Dermis microvascular lymphatic vessel endothelial cell (primary cell): ENCODE data around the gene ERMAP. TPM values are rescaled to one million over a fixed set of nuclear protein-coding genes. Genes with fewer than 3 reads are reported as not detected.
"Not testable (repeated sequence)": the region's sequence is repeated elsewhere in the genome, so short reads cannot be mapped to it uniquely, and the experiment has no call there.

Experiments used
- DNase-seq, 2 donors: peaks; one replicate each; pipeline versions ENCODE4 v3.0.0 to v3.0.0-alpha.2; 2010; ENCODE audit warnings: low read depth in 2 of 2
- total RNA-seq: library from RNA; depleted of rRNA; stranded (reverse); fragments of >200 nt; gene quantifications from 2 replicates; pipeline ENCODE4 v1.2.1, GENCODE V29; 2014

The ERMAP gene
- total RNA-seq, 1 donor from 2014 or later: 6.0 TPM

DNA sequence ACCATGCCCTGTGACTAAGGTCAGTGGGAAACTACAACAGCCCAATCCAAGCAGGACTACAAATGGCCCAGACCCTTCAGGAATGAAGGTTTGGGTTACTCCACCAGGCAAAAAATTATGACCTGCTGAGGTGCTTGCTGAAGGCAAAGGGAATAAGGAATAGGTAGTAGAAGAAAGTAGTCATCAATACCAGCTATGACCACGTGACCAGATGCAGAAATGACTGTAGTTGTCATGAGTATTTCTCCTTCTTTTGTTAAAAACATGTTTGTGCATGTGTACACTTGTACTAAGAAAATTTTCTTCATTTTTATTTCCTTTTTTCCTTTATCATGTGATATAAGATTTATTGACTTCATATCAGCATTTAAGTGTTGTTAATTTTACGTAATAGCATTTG is 52.3 kb downstream of the ERMAP start:
- not testable (repeated sequence) for DNase-seq

DNA sequence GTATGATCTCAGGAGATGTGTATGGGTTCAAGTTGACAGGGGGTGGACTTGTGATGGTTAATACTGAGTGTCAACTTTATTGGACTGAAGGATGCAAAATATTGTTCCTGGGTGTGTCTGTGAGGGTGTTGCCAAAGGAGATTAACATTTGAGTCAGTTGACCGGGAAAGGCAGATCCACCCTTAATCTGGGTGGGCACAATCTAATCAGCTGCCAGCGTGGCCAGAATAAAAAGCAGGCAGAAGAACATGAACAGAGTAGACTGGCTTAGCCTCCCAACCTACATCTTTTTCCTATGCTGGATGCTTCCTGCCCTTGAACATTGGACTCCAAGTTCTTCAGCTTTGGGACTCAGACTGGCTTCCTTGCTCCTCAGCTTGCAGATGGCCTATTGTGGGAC is 52.8 kb downstream of the ERMAP start:
- not testable (repeated sequence) for DNase-seq

DNA sequence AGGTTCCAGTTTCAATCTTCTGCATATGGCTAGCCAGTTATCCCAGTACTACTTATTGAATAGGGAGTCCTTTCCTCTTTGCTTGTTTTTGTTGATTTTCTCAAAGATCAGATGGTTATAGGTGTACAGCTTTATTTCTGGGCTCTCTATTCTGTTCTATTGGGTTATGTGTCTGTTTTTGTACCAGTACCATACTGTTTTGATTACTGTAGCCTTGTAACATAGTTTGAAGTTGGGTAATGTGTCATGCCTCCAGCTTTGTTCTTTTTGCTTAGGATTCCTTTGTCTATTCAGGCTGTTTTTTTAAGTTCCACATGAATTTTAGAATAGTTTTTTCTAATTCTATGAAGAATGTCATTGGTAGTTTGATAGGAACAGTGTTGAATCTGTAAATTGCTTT is 56.2 kb downstream of the ERMAP start:
- DNase-seq: not testable (repeated sequence)

DNA sequence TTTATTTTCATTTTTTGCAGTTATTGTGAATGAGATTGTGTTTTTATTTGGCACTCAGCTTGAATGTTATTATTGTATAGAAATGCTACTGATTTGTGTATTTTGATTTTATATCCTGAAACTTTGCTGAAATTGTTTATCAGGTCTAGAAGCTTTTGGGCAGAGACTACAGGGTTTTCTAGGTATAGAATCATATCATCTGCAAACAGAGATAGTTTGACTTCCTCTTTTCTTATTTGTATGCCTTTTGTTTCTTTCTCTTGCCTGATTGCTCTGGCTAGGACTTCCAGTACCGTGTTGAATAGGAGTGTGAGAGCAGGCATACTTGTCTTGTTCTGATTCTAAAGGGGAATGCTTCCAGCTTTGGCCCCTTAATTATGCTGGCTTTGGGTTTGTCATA is 56.7 kb downstream of the ERMAP start:
- no peak for DNase-seq

DNA sequence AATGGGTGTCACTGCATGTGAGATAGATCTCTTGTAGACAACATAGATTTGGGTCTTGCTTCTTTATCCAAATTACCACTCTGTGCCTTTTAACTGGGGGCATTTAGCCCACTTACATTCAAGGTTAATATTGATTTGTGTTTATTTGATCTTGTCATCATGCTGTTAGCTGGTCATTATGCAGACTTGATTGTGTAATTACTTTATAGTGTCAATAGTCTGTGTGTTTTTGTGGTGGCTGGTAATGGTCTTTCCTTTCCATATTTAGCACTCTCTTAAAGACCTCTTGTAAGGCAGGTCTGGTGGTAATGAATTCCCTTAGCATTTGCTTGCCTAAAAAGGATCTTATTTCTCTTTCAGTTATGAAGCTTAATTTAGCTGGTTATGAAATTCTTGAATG is 59.1 kb downstream of the ERMAP start:
- no peak for DNase-seq

DNA sequence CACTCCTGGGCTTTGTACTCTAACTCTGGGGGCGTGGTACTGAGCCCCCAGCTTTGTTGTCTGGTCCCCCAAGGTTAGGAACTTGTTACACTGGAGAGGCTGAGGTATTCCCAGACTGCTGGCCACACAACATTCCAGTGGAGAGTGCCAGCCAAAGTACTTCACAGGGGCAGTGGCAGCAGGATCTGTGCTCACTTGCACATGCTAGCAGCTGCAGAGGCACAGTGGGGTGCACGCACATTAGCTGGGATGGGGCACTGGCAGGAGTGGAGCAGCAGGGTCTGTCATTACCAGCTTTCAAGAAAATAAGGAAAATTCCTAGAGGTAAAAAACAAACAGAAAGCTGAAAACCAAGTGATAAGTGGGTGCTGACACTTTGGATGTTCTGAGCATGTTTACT is 60.5 kb downstream of the ERMAP start:
- no peak for DNase-seq

DNA sequence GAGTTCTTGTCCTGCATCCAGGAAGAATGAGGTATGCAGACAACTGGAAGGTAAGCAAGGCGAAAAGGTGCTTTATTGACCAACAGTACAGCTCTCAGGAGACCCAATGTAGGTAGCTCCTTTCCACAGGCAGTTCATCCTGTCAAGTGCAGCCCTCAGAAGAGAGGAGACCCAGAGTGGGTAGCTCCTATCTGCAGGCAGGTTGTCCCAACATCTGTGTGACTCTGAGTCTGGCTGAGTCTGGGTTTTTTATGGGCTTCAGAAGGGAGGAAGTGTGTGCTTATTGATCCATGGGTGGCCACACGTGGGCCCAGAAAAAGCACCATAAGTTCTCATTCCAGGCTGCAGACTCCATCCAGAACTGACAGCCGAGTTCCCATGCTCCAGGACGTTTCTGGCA is 63.5 kb downstream of the ERMAP start:
- no peak for DNase-seq

DNA sequence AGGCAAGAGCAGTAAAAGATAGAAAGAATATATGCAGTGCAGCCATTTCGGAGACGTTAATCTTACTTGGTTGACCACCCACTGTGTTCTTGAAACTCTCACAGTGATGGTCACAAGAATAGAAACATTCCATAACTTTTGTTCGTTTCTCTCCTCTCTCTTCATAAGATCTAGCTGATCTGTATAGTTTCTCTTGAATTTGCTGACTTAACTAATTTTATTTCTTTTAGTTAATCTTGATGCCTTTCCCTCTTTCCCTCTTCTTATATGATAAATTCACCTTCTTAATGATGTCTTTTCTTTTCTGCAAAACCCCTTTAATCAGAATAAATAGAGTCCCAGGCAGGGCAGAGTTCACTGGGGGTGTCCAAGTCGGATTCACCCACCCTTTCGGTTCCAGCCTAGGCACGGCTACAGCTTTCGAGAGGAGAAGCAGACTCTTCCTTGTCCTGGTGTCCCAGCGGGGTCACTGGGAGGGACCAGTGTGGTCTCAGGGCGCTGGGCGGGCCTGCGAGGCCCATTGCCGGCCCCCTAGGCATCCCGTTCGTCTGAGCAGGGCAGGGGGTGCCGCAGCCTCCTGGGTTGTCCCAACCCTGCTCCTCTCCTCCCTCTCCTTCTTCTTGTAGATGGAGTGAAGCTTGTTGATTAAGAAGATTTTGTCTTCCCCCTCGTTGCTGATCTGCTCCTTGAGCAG is 69.3 kb downstream of the ERMAP start:
- no peak for DNase-seq

DNA sequence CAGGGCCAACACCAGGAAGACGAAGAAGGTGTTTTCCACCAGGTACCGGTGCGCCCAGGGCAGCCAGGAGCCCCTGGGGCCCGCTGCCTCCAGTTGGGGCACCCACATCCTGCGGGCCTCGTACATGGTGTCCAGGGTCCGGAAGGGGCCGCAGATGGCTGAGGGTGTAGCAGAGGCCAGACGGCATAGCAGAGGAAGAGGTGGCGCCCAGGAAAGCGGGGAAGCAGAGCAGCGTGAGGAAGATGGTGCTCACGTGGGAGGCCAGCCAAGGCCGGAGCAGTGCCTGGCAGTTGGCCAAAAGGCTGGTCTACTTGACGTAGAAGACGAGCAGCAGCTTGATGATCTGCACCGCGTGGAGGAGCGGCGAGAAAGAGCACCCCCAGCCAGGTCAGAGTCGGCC is 69.9 kb downstream of the ERMAP start:
- no peak for DNase-seq

DNA sequence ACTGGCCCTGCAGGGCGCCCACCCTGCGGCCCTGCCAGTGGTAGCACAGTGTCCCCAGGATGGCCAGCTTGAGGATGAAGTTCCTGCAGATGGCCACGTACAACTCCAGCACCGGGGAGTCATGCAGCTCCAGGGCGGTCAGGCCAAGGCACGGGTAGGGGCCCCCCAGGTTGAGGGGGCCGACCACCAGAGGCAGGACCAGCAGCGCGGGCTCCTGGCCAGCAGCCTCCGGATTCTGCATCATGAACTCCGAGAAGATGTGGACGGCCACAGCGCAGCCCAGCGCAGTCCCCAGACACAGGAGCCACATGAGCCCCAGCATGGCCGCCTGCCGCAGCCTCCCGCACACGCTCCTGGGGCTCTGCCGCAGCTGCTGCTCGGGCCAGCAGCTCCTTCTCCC is 70.4 kb downstream of the ERMAP start:
- no peak for DNase-seq

DNA sequence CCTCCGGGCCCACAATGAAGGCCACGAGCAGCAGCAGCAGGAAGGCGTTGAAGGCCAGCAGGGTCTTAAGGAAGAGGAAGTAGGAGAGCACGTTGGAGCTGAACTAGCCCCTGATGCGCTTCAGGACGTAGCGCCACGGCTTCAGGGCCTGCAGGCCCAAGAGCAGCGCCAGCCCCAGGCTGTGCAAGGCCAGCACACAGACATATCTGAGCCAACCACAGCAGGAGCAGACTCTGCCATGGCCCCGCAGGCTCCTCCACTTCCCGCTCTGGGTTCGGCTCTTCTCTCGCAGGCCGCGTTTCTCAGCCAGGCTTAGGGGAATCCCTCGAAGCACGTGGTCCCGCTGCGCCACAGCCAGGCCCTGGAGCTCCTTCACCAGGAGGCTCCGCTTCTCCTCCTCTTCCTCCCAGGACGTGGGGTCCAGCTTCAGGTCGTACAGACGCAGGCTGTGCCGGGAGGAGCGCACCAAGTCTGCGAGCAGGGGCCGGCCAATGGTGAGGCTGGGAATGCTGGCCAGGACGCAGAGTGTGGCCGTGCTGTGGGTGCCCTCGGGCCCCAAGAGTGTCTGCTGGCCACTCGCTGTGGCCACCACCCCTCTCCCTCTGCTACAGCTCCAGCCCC is 71.2 kb downstream of the ERMAP start:
- DNase-seq: no peak

DNA sequence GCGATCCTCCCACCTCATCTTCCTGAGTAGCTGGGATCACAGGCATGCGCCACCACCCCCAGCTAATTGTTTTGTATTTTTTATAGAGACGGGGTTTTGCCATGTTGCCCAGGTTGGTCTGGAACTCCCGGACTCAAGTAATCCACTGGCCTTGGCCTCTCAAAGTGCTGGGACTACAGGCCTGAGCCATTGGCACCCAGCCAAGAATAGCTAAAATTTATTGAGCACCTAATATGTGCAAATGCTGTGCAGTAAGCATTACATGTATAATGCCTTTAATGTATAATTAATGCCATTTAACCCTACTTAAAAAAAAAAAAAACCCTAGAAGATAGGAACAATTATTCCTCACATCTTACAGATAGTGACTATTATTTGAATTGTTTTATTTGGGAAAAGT is 72.3 kb downstream of the ERMAP start:
- no peak for DNase-seq

DNA sequence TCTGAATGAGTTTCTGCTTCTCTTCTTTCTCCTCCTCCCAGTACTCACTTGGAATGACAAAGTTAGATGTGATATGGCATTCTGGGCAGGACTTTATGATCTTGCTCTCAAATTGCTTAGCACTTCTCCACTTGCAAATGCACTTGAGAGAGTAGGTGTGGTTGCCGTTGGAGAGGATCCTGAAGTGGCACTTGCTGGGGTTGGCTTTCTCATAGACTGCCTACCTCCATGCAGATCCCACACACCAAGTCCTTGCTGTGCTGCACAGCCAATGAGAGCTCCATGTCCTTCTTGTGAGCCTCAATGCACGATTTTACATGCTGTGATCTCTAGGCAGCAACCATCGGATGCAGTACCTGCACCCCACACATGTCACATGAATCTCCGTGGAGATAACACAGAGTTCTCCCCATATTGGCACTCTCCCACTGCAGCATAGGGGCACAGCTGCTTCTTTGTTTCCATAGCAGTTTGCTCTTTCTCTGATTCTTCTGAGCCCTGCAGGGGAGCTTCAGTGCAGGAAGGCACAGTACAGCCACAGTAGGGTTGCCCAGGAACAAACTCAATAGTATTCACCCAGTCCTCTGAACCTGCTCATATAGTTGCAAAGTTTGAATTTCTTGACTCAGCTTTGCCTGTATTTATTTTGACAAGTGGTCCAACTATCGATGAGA is 74.7 kb downstream of the ERMAP start:
- no peak for DNase-seq

Other genes starting within 250 kb of the ERMAP start
- gene PPIH, start 158.7 kb upstream of the ERMAP start, total RNA-seq: 14.9 and 23.2 TPM in 2 replicates
- 498 and 513 TPM in 2 replicates for gene YBX1, start 134.7 kb upstream of the ERMAP start, total RNA-seq
- not detected in 2 replicates for gene CLDN19, start 76.9 kb upstream of the ERMAP start, total RNA-seq
- 67.0 and 103 TPM in 2 replicates for gene P3H1, start 50.1 kb upstream of the ERMAP start, total RNA-seq
- gene C1orf50, start 49.9 kb upstream of the ERMAP start, total RNA-seq: 3.2 and 3.7 TPM in 2 replicates
- gene TMEM269, start 32.1 kb upstream of the ERMAP start, total RNA-seq: under 0.01 TPM in 1 of 2 replicates, not detected in the other
- 15.7 and 16.2 TPM in 2 replicates for gene SVBP, start 275 bp downstream of the ERMAP start, total RNA-seq
- gene ZNF691, start 29.5 kb downstream of the ERMAP start, total RNA-seq: 5.3 and 7.5 TPM in 2 replicates
- 10.4 and 14.3 TPM in 2 replicates for gene SLC2A1, start 141.7 kb downstream of the ERMAP start, total RNA-seq